Stomach (tissue), 9 donors: ENCODE results near the gene TNNI3K. TPM values are rescaled to one million over a fixed set of nuclear protein-coding genes. Genes with fewer than 3 reads are reported as not detected.

Source experiments
- DNase-seq, 2 donors: peaks; one replicate each; pipeline versions ENCODE4 v3.0.0 to v3.0.0-alpha.2; 2013 to 2019
- H3K27ac ChIP-seq, 5 donors: fragments of 200-600 bp in 4 of 5; sonication (generic) in 4 of 5; one replicate each; pipeline ENCODE4 v1.5.1; 2013 to 2019; ENCODE audit warnings: mild to moderate bottlenecking in 1 of 5, moderate library complexity in 1 of 5
- H3K27me3 ChIP-seq, 3 donors: fragments of 200-600 bp; sonication (generic); one replicate each; pipeline ENCODE4 v1.5.1; 2017 to 2019; ENCODE audit warnings: mixed run types in 1 of 3
- H3K36me3 ChIP-seq, 4 donors: fragments of 200-600 bp; sonication (generic); 1 replicate in 3 of 4; 2 replicates in 1 of 4; pipeline ENCODE4 v1.5.1; 2016 to 2019
- H3K4me1 ChIP-seq, 4 donors: fragments of 200-600 bp; sonication (generic); one replicate each; pipeline ENCODE4 v1.5.1; 2016 to 2019
- H3K4me3 ChIP-seq, 4 donors: fragments of 200-600 bp; sonication (generic) in 3 of 4; one replicate each; pipeline ENCODE4 v1.5.1; 2016 to 2019; ENCODE audit warnings: mild to moderate bottlenecking in 1 of 4
- H3K9me3 ChIP-seq, 4 donors: fragments of 200-600 bp; sonication (generic); one replicate each; pipeline ENCODE4 v1.5.1; 2016 to 2019
- CTCF ChIP-seq, 7 experiments: fragments of 450-650 bp in 4 of 7; fragments of 200-600 bp in 3 of 7; sonication (generic) in 3 of 7; IDR thresholded peaks; one replicate each; pipeline ENCODE4 v1.5.1; 2016 to 2019; ENCODE audit warnings: antibody characterized with exemption in 7 of 7, control low read depth in 2 of 7, mild to moderate bottlenecking in 1 of 7
- EP300 ChIP-seq: sonication (generic); formaldehyde crosslinking; IDR thresholded peaks from one replicate; pipeline ENCODE4 v1.6.1; 2017; ENCODE audit warnings: antibody characterized with exemption
- POLR2A ChIP-seq, 4 donors: fragments of 450-650 bp; IDR thresholded peaks; one replicate each; pipeline ENCODE4 v1.6.1; 2016; ENCODE audit warnings: antibody characterized with exemption in 4 of 4, control low read depth in 2 of 4, mild to moderate bottlenecking in 1 of 4, moderate library complexity in 1 of 4
- POLR2AphosphoS5 ChIP-seq, 3 donors: sonication (generic); formaldehyde crosslinking; IDR thresholded peaks; one replicate each; pipeline ENCODE4 v1.6.1; 2016; ENCODE audit warnings: antibody characterized with exemption in 3 of 3
- WGBS, 5 donors: extraction: QIAGEN DNeasy Blood & Tissue Kit in 3 of 5; methylation state at CpG; one replicate each; pipeline versions ENCODE4 v1.1.5 to v1.1.7; 2013 to 2018; 5-methylcytosine and 5-hydroxymethylcytosine counted together
- intact Hi-C: fragments of 100-400 bp; cut with DNase I; formaldehyde crosslinking; loops from one replicate; pipeline ENCODE4 v1.15.1; 2023; ENCODE audit warnings: low total_unique reads
- polyA plus RNA-seq, 3 donors: library from polyadenylated mRNA; stranded (reverse); fragments of 200-250 nt; gene quantifications; one replicate each; pipeline ENCODE4 v1.2.3, GENCODE V29; 2013
- total RNA-seq, 5 donors: library from RNA; depleted of rRNA; stranded (reverse); fragments of >200 nt; gene quantifications; one replicate each; pipeline versions ENCODE4 v1.1.0 to v1.2.3, GENCODE V29; 2014 to 2016
- donor health status: healthy with polysubstance abuse.
- donor health status: Bipolar disorder and iron deficiency.
- donor health status: healthy.

Gene TNNI3K
- total and polyA plus RNA-seq, 8 donors, result 0.25 to 7.0 (median 1.7) TPM; not detected in 4

- Histone ChIP-seq H3K27me3 (no peaks in the 10 kb centered on the region), H3K4me1 (no peaks in the 10 kb centered on the region), H3K9me3 (no peaks in the 10 kb centered on the region), H3K27ac (no peak overlapping the region), H3K4me3 (no peak overlapping the region), H3K36me3 (no peaks in the 10 kb centered on the region)
- DNase-seq, result no peak
- 86 to 93% (median 92%) methylated on average over 2 of the region's 2 CpGs for WGBS, 5 donors
- intact Hi-C loops, result no loop called here
- TF ChIP-seq EP300, result no peak
- TF ChIP-seq POLR2A (IDR thresholded peaks at IDR 0.05), result no peak
- no peak for TF ChIP-seq CTCF (IDR thresholded peaks at IDR 0.05)
- TF ChIP-seq POLR2AphosphoS5 (IDR thresholded peaks at IDR 0.05), result no peak
Measured at GRCh38 chr1:74545821-74546220, 310.6 kb downstream of the TNNI3K start.

GRCh38 chr1:74548961-74549750, 314.0 kb downstream of the TNNI3K start:
- 62 to 69% (median 66%) methylated on average over 4 of the region's 4 CpGs for WGBS, 5 donors
- no peaks in the 10 kb centered on the region for H3K36me3 ChIP-seq
- H3K4me1 ChIP-seq, result no peaks in the 10 kb centered on the region
- TF ChIP-seq POLR2AphosphoS5 (IDR thresholded peaks at IDR 0.05) (no peak), POLR2A (IDR thresholded peaks at IDR 0.05) (no peak), EP300 (no peak), CTCF (IDR thresholded peaks at IDR 0.05) (no peak)
- intact Hi-C loops, result no loop called here
- DNase-seq, result no peak
- H3K27ac ChIP-seq, result no peak overlapping the region
- H3K9me3 ChIP-seq, result no peaks in the 10 kb centered on the region
- no peak overlapping the region for H3K4me3 ChIP-seq
- H3K27me3 ChIP-seq, result no peaks in the 10 kb centered on the region

GRCh38 chr1:74549932-74550331, 314.7 kb downstream of the TNNI3K start:
- Histone ChIP-seq H3K4me3 (no peak overlapping the region), H3K27ac (no peak overlapping the region), H3K36me3 (no peaks in the 10 kb centered on the region), H3K4me1 (no peaks in the 10 kb centered on the region), H3K9me3 (peaks cover 0 to 2% (median 0%) of the 10 kb centered on the region in 4 donors), H3K27me3 (no peaks in the 10 kb centered on the region)
- intact Hi-C loops, result no loop called here
- TF ChIP-seq CTCF (IDR thresholded peaks at IDR 0.05), result no peak
- TF ChIP-seq EP300, result no peak
- TF ChIP-seq POLR2AphosphoS5 (IDR thresholded peaks at IDR 0.05), result no peak
- TF ChIP-seq POLR2A (IDR thresholded peaks at IDR 0.05), result no peak
- no peak for DNase-seq
- 90 to 95% (median 93%) methylated on average over 2 of the region's 2 CpGs for WGBS, 5 donors

GRCh38 chr1:74570797-74571492, 335.8 kb downstream of the TNNI3K start:
- Histone ChIP-seq H3K27me3 (no peaks in the 10 kb centered on the region), H3K27ac (no peak overlapping the region), H3K9me3 (no peaks in the 10 kb centered on the region), H3K4me3 (no peak overlapping the region), H3K4me1 (no peaks in the 10 kb centered on the region), H3K36me3 (no peaks in the 10 kb centered on the region)
- no peak for TF ChIP-seq EP300
- no peak for TF ChIP-seq POLR2A (IDR thresholded peaks at IDR 0.05)
- no peak for TF ChIP-seq POLR2AphosphoS5 (IDR thresholded peaks at IDR 0.05)
- no peak for TF ChIP-seq CTCF (IDR thresholded peaks at IDR 0.05)
- intact Hi-C loops, result no loop called here
- DNase-seq, result no peak
- 39 to 42% (median 40%) methylated on average over 13 to 14 of the region's 14 CpGs for WGBS, 5 donors
